Thyroid gland (tissue), 4 donors: ENCODE data around the gene SLC8A2.

Experiments
- CTCF ChIP-seq, 6 experiments: fragments of 200-600 bp in 3 of 6; fragments of 450-650 bp in 3 of 6; sonication (generic) in 3 of 6; IDR thresholded peaks; one replicate each; pipeline ENCODE4 v1.5.1; 2016 to 2019; ENCODE audit warnings: antibody characterized with exemption in 6 of 6, mild to moderate bottlenecking in 2 of 6, inconsistent platforms in 1 of 6, moderate library complexity in 1 of 6
- POLR2A ChIP-seq, 2 donors: fragments of 450-650 bp; IDR thresholded peaks; one replicate each; pipeline ENCODE4 v1.6.1; 2017; ENCODE audit warnings: antibody characterized with exemption in 2 of 2, mild to moderate bottlenecking in 2 of 2, moderate library complexity in 1 of 2

- no peak for TF ChIP-seq CTCF (IDR thresholded peaks at IDR 0.05)
- no peak for TF ChIP-seq POLR2A (IDR thresholded peaks at IDR 0.05)
These were observed 6.8 kb downstream of the SLC8A2 start for GRCh38 chr19:47464675-47465419.
